K562 (cell line): Measurements from ENCODE around the gene ACLY. TPM values are rescaled to one million over a fixed set of nuclear protein-coding genes. Genes with fewer than 3 reads are reported as not detected.

ENCODE experiments used
- ATAC-seq: fragments of 200-7000 bp; cut with Tn5 transposase; 3 replicates; pipeline ENCODE4 v1.9.1; 2020; ENCODE audit warnings: moderate library complexity
- BruUV-seq: library from RNA; stranded (reverse); fragments of 400-500 nt; replicated peaks from 2 replicates; lab custom pipeline; 2021; lab: Mats Ljungman, UMichigan
- CTCF ChIA-PET: fragments of 300-600 bp; formaldehyde crosslinking; extraction: SDS; loops from one replicate; lab custom pipeline; 2021; ENCODE audit warnings: low intra/inter-chr PET ratio; lab: Yijun Ruan, JAX
- POLR2A ChIA-PET: fragments of 300-600, 350-650 bp; sonication (Branson Sonifier 250); formaldehyde crosslinking; extraction: SDS; loops from one replicate; lab custom pipeline; 2021; ENCODE audit warnings: antibody characterized with exemption, inconsistent platforms; lab: Yijun Ruan, JAX
- DNase-seq, 4 experiments: peaks; one replicate each; pipeline versions ENCODE4 v3.0.0 to v3.0.0-alpha.2; 2011 to 2018; ENCODE audit warnings: low spot score in 3 of 4, mixed read lengths in 3 of 4; ENCODE audit errors: extremely low read depth in 1 of 4
- FAIRE-seq: peaks from 2 replicates; lab custom pipeline; 2011; peaks lifted over from hg19 to GRCh38; lab: Jason Lieb, UNC
- H2AFZ ChIP-seq: 2 replicates; pipeline ENCODE4 v1.6.0; 2011; ENCODE audit warnings: low read depth, low read length, control low read depth, inconsistent platforms
- H3K27ac ChIP-seq: fragments of 200-600 bp; 3 replicates; pipeline ENCODE4 v1.8.0; 2011; ENCODE audit warnings: low read depth, mild to moderate bottlenecking, control low read depth, inconsistent platforms, low read length, moderate library complexity, mixed read lengths; ENCODE audit errors: extremely low read depth
- H3K27me3 ChIP-seq, 2 experiments: fragments of 300-600 bp in 1 of 2; 2 replicates in 1 of 2; 3 replicates in 1 of 2; pipeline versions ENCODE4 v1.6.0 to v1.8.0; 2011; ENCODE audit warnings: inconsistent platforms in 2 of 2, low read length in 2 of 2, mild to moderate bottlenecking in 1 of 2, mixed read lengths in 1 of 2, moderate library complexity in 1 of 2; ENCODE audit not compliant: control insufficient read depth in 2 of 2, insufficient read depth in 2 of 2
- H3K36me3 ChIP-seq: fragments of 300-600 bp; 3 replicates; pipeline ENCODE4 v1.8.0; 2011; ENCODE audit warnings: mild to moderate bottlenecking, low read length, inconsistent platforms; ENCODE audit not compliant: control insufficient read depth, insufficient read depth
- H3K4me1 ChIP-seq, 2 experiments: fragments of 200-600 bp in 1 of 2; replicated peaks in 1 of 2; 2 replicates in 1 of 2; 3 replicates in 1 of 2; pipeline versions ENCODE4 v1.5.1 to v1.8.0; 2011; ENCODE audit warnings: inconsistent platforms in 2 of 2, low read length in 2 of 2, mild to moderate bottlenecking in 1 of 2, mixed read lengths in 1 of 2, moderate library complexity in 1 of 2; ENCODE audit not compliant: control insufficient read depth in 2 of 2, insufficient read depth in 2 of 2
- H3K4me2 ChIP-seq: 2 replicates; pipeline ENCODE4 v1.6.1; 2011; ENCODE audit warnings: low read length, control low read depth, inconsistent platforms, mixed read lengths; ENCODE audit not compliant: insufficient read depth
- H3K4me3 ChIP-seq: fragments of 200-600 bp; sonication (generic), shearing (Covaris generic); 2 replicates; pipeline ENCODE4 v1.5.1; 2016; ENCODE audit warnings: control low read depth, inconsistent platforms
- H3K79me2 ChIP-seq: fragments of 200-600 bp; 3 replicates; pipeline ENCODE4 v1.8.0; 2011; ENCODE audit warnings: low read length, inconsistent platforms; ENCODE audit not compliant: control insufficient read depth, insufficient read depth
- H3K9ac ChIP-seq, 2 experiments: 2 replicates each; pipeline versions ENCODE4 v1.6.0 to v1.6.1; 2011; ENCODE audit warnings: low read depth in 2 of 2, low read length in 2 of 2, control low read depth in 1 of 2, inconsistent platforms in 1 of 2, mild to moderate bottlenecking in 1 of 2, mixed read lengths in 1 of 2; ENCODE audit not compliant: insufficient read depth in 1 of 2
- H3K9me1 ChIP-seq: one replicate; pipeline ENCODE4 v1.6.0; 2011; ENCODE audit warnings: inconsistent platforms, mild to moderate bottlenecking, low read length, moderate library complexity; ENCODE audit not compliant: control insufficient read depth, insufficient read depth
- H3K9me3 ChIP-seq: replicated peaks from 2 replicates; pipeline ENCODE4 v1.5.1; 2011; ENCODE audit warnings: low read depth, low read length, inconsistent platforms; ENCODE audit not compliant: control insufficient read depth, insufficient read depth
- H4K20me1 ChIP-seq: replicated peaks from 2 replicates; pipeline ENCODE4 v1.6.1; 2011; ENCODE audit warnings: low read length, inconsistent platforms, mixed read lengths; ENCODE audit not compliant: control insufficient read depth, insufficient read depth
- E2F6 ChIP-seq, 2 experiments: IDR thresholded peaks; 2 replicates each; pipeline ENCODE4 v1.6.1; 2011; ENCODE audit warnings: borderline replicate concordance in 1 of 2, control low read depth in 1 of 2, low read depth in 1 of 2, low read length in 1 of 2, mild to moderate bottlenecking in 1 of 2, mixed read lengths in 1 of 2, moderate library complexity in 1 of 2; ENCODE audit not compliant: insufficient read depth in 1 of 2, insufficient read length in 1 of 2, poor library complexity in 1 of 2, severe bottlenecking in 1 of 2; ENCODE audit errors: extremely low read depth in 1 of 2
- JUNB ChIP-seq: fragments of 450-650 bp; formaldehyde crosslinking; conservative IDR thresholded peaks from 2 replicates; pipeline ENCODE4 v1.4.0; 2020; ENCODE audit warnings: mild to moderate bottlenecking
- MLLT1 ChIP-seq, 2 experiments: fragments of 450-650 bp; IDR thresholded peaks; 2 replicates each; pipeline ENCODE4 v1.6.1; 2016
- NCOA6 ChIP-seq: fragments of 450-650 bp; IDR thresholded peaks from 2 replicates; pipeline ENCODE4 v1.6.1; 2017; ENCODE audit warnings: mild to moderate bottlenecking
- NFE2L1 ChIP-seq: fragments of 450-650 bp; IDR thresholded peaks from 2 replicates; pipeline ENCODE4 v1.6.1; 2016; ENCODE audit warnings: missing genetic modification characterization, low read depth, mild to moderate bottlenecking, missing compliant biosample characterization, moderate library complexity, borderline replicate concordance
- PCBP2 ChIP-seq: fragments of 200-400 bp; formaldehyde crosslinking; IDR thresholded peaks from 2 replicates; pipeline ENCODE4 v1.6.1; 2018; ENCODE audit warnings: low read length, low read depth, mild to moderate bottlenecking, moderate library complexity; ENCODE audit not compliant: poor library complexity, severe bottlenecking
- PML ChIP-seq: IDR thresholded peaks from 2 replicates; pipeline ENCODE4 v1.6.1; 2012; ENCODE audit warnings: low read length, inconsistent platforms
- PTBP1 ChIP-seq: fragments of 200-400 bp; formaldehyde crosslinking; IDR thresholded peaks from 2 replicates; pipeline ENCODE4 v1.6.1; 2017; ENCODE audit warnings: low read depth, low read length
- RAD51 ChIP-seq: fragments of 450-650 bp; IDR thresholded peaks from 2 replicates; pipeline ENCODE4 v1.7.1; 2016; ENCODE audit warnings: low read depth, mild to moderate bottlenecking, borderline replicate concordance
- THAP12 ChIP-seq: fragments of 250-450 bp; sonication (Bioruptor Pico); IDR thresholded peaks from 2 replicates; pipeline ENCODE4 v1.9.0; 2021; ENCODE audit warnings: mild to moderate bottlenecking, inconsistent platforms
- USF2 ChIP-seq: sonication (generic); formaldehyde crosslinking; IDR thresholded peaks from 2 replicates; pipeline ENCODE4 v1.5.0; 2020; ENCODE audit warnings: missing genetic modification reagents
- ZFP36 ChIP-seq: fragments of 150-350 bp; IDR thresholded peaks from 2 replicates; pipeline ENCODE4 v1.6.1; 2018; ENCODE audit warnings: low read length, low read depth; ENCODE audit not compliant: partially characterized antibody
- ZNF511 ChIP-seq: sonication (generic); formaldehyde crosslinking; IDR thresholded peaks from 2 replicates; pipeline ENCODE4 v1.8.0; 2022; ENCODE audit warnings: mild to moderate bottlenecking, missing genetic modification reagents
- ZNF551 ChIP-seq: fragments of 250-450 bp; sonication (Bioruptor Pico); IDR thresholded peaks from 2 replicates; pipeline ENCODE4 v1.5.0; 2021; ENCODE audit warnings: mild to moderate bottlenecking, moderate library complexity
- ZNF830 ChIP-seq: fragments of 250-450 bp; sonication (Bioruptor Pico); IDR thresholded peaks from 2 replicates; pipeline ENCODE4 v1.5.0; 2021; ENCODE audit warnings: mild to moderate bottlenecking
- ZSCAN32 ChIP-seq: fragments of 450-650 bp; formaldehyde crosslinking; IDR thresholded peaks from 2 replicates; pipeline ENCODE4 v1.4.0; 2020; ENCODE audit warnings: mild to moderate bottlenecking, moderate library complexity
- WGBS: fragments of 100-300 bp; shearing (Covaris generic); methylation state at CpG from one replicate; pipeline ENCODE4 v1.1.6; 2016; ENCODE audit warnings: low coverage, mixed read lengths; ENCODE audit not compliant: insufficient coverage; ENCODE audit errors: missing lambda C conversion rate; 5-methylcytosine and 5-hydroxymethylcytosine counted together
- in situ Hi-C: fragments of 300-500 bp; cut with MboI; formaldehyde crosslinking; loops from 4 replicates; pipeline ENCODE4 v1.15.0; 2018; ENCODE audit warnings: inconsistent platforms, mixed read lengths
- intact Hi-C: fragments of 100-400 bp; cut with micrococcal nuclease; formaldehyde crosslinking; loops from 2 replicates; pipeline ENCODE4 v1.14.2; 2022
- polyA plus RNA-seq, 8 experiments: library from polyadenylated mRNA; depleted of rRNA in 4 of 8; stranded (reverse) in 5 of 8; unstranded in 3 of 8; fragments of >200 nt; fragmentation: Nextera tagmentation in 2 of 8; fragmentation: Illumina TruSeq in 1 of 8; extraction: Ambion mirVana in 2 of 8; extraction: Trizol in 1 of 8; gene quantifications; 2 replicates each; pipeline versions ENCODE4 v1.2.1 to v1.2.3, GENCODE V29; 2011 to 2014; ENCODE audit warnings: inconsistent platforms in 1 of 8, missing spikeins in 1 of 8
- total RNA-seq, 7 experiments: library from RNA; depleted of rRNA in 6 of 7; stranded (reverse); fragments of >200 nt in 6 of 7; fragmentation: Illumina TruSeq in 2 of 7; extraction: Trizol in 2 of 7; gene quantifications; 2 replicates each; pipeline versions ENCODE4 v1.2.1 to v1.2.3, GENCODE V29; 2011 to 2021; ENCODE audit warnings: low replicate concordance in 1 of 7

Gene ACLY
- total and polyA plus RNA-seq, 9 of the 15 experiments (the other 6 are each of a cell fraction or from before 2014, with no cell fraction given) = 42.9 to 280 (median 125) TPM

- ATAC-seq (no peak), DNase-seq (no peak), FAIRE-seq (no peak)
- ChIA-PET POLR2A (interaction anchor here (0.5 to 1.3 kb wide), 3 partner anchors 14 to 57 kb away, joined by 3 to 5 read pairs (median 3); partner anchors contain the start of gene ACLY), CTCF (no interaction called here)
- H3K4me3 ChIP-seq = no peak overlapping the region
- in situ Hi-C loops = loop anchor here (5.0 kb wide), 1 partner anchor 58 kb away; no protein-coding TSS in a partner anchor
- 94% methylated on average over 7 of the region's 7 CpGs for WGBS
- peaks cover 92% of the 10 kb centered on the region for H3K36me3 ChIP-seq
- intact Hi-C loops = no loop called here
- H3K27me3 ChIP-seq = no peaks in the 10 kb centered on the region
- H3K79me2 ChIP-seq = no peaks in the 10 kb centered on the region
- no peaks in the 10 kb centered on the region for H3K9me3 ChIP-seq
- H4K20me1 ChIP-seq = peaks cover 4% of the 10 kb centered on the region; the same call in 1 of the 2 replicates
- H3K4me1 ChIP-seq = no peaks in the 10 kb centered on the region; a peak in 1 of 5 replicates
- no peak overlapping the region for H3K9ac ChIP-seq
- no peak overlapping the region for H3K4me2 ChIP-seq
- no peak overlapping the region for H3K27ac ChIP-seq
- no peaks in the 10 kb centered on the region for H3K9me1 ChIP-seq
- no peak overlapping the region for H2AFZ ChIP-seq
- no TSS peak for BruUV-seq
- no peak for TF ChIP-seq THAP12 (CRISPR knock-in tag)
- no peak for TF ChIP-seq ZNF551 (CRISPR knock-in tag)
- no peak for TF ChIP-seq ZNF511 (CRISPR knock-in tag)
- no peak for TF ChIP-seq MLLT1 (IDR thresholded peaks at IDR 0.05)
- TF ChIP-seq USF2 (CRISPR knock-in tag) = no peak
- TF ChIP-seq ZNF830 (CRISPR knock-in tag) = no peak
- no peak for TF ChIP-seq PML
- no peak for TF ChIP-seq NFE2L1
- TF ChIP-seq ZFP36 = no peak
- TF ChIP-seq RAD51 = no peak
- TF ChIP-seq ZSCAN32 = no peak
- TF ChIP-seq PTBP1 = no peak
- no peak for TF ChIP-seq JUNB (CRISPR knock-in tag)
- TF ChIP-seq NCOA6 = no peak
- no peak for TF ChIP-seq PCBP2
- TF ChIP-seq E2F6 (IDR thresholded peaks at IDR 0.05; ENCODE audit: borderline replicate concordance in 1 of 2, extremely low read depth in 1 of 2, insufficient read depth in 1 of 2, insufficient read length in 1 of 2, low read depth in 1 of 2, low read length in 1 of 2, poor library complexity in 1 of 2, severe bottlenecking in 1 of 2) = no peak
These were observed 14.4 kb downstream of the ACLY start for GRCh38 chr17:41904242-41904841.
